Esophagus muscularis mucosa (tissue), 4 donors: ENCODE results near the gene TMEM175. TPM values are rescaled to one million over a fixed set of nuclear protein-coding genes. Genes with fewer than 3 reads are reported as not detected.

Experiments
- DNase-seq: peaks from one replicate; pipeline ENCODE4 v3.0.0-alpha.2; 2017; ENCODE audit errors: extremely low spot score
- H3K27ac ChIP-seq, 4 donors: fragments of 200-600 bp; sonication (generic); replicated peaks in 1 of 4; 1 replicate in 3 of 4; 2 replicates in 1 of 4; pipeline ENCODE4 v1.5.1; 2016 to 2019; ENCODE audit warnings: mild to moderate bottlenecking in 1 of 4
- H3K27me3 ChIP-seq, 4 donors: fragments of 200-600 bp; sonication (generic); one replicate each; pipeline versions ENCODE4 v1.5.1 to v1.6.0; 2016 to 2019
- H3K36me3 ChIP-seq, 4 donors: fragments of 200-600 bp; sonication (generic); one replicate each; pipeline ENCODE4 v1.5.1; 2016 to 2019
- H3K4me1 ChIP-seq, 4 donors: fragments of 200-600 bp; sonication (generic); one replicate each; pipeline ENCODE4 v1.5.1; 2016 to 2019
- H3K4me3 ChIP-seq, 4 donors: fragments of 200-600 bp; sonication (generic); 1 replicate in 2 of 4; 2 replicates in 2 of 4; pipeline ENCODE4 v1.5.1; 2016 to 2019; ENCODE audit warnings: mild to moderate bottlenecking in 4 of 4, moderate library complexity in 1 of 4
- H3K9me3 ChIP-seq, 4 donors: fragments of 200-600 bp; sonication (generic); 1 replicate in 3 of 4; 2 replicates in 1 of 4; pipeline ENCODE4 v1.5.1; 2016 to 2019
- CTCF ChIP-seq, 3 experiments: fragments of 200-600 bp in 2 of 3; fragments of 450-650 bp in 1 of 3; sonication (generic) in 2 of 3; IDR thresholded peaks; one replicate each; pipeline ENCODE4 v1.5.1; 2017 to 2019; ENCODE audit warnings: antibody characterized with exemption in 3 of 3, mild to moderate bottlenecking in 2 of 3, moderate library complexity in 1 of 3
- EP300 ChIP-seq: sonication (generic); formaldehyde crosslinking; IDR thresholded peaks from one replicate; pipeline ENCODE4 v1.6.1; 2017; ENCODE audit warnings: antibody characterized with exemption
- POLR2A ChIP-seq: fragments of 450-650 bp; IDR thresholded peaks from one replicate; pipeline ENCODE4 v1.6.1; 2017; ENCODE audit warnings: antibody characterized with exemption, moderate library complexity, mild to moderate bottlenecking, low read depth
- POLR2AphosphoS5 ChIP-seq, 2 donors: sonication (generic); formaldehyde crosslinking; IDR thresholded peaks; one replicate each; pipeline ENCODE4 v1.6.1; 2017; ENCODE audit warnings: antibody characterized with exemption in 2 of 2
- WGBS: methylation state at CpG from one replicate; pipeline ENCODE4 v1.1.5; 2018; 5-methylcytosine and 5-hydroxymethylcytosine counted together
- intact Hi-C: fragments of 100-400 bp; cut with DNase I; formaldehyde crosslinking; loops from one replicate; pipeline ENCODE4 v1.15.1; 2023
- total RNA-seq, 4 donors: library from RNA; depleted of rRNA; stranded (reverse); fragments of >200 nt; gene quantifications; one replicate each; pipeline versions ENCODE4 v1.1.0 to v1.2.1, GENCODE V29; 2016

TMEM175 gene
- total RNA-seq, 4 donors from 2014 or later: 17.6 to 39.5 (median 20.0) TPM

DNA sequence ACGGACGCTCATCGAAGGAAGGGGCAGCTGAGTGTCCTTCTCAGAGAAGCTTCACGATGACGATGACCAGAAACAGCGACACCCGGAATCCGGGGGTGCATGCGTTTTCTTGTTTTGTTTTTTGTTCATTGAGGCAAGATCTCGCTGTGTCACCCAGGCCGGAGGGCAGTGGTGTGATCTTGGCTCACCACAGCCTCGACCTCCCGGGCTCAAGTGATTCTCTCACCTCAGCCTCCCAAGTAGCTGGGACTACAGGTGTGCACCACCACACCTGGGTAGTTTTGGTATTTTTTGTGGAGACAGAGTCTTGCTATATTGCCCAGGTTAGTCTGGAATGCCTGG is 21.3 kb downstream of the TMEM175 start:
- Histone ChIP-seq H3K27me3 (no peaks in the 10 kb centered on the region), H3K4me3 (no peak overlapping the region), H3K36me3 (peaks cover 4 to 72% (median 63%) of the 10 kb centered on the region in 4 donors), H3K27ac (no peak overlapping the region), H3K4me1 (no peaks in the 10 kb centered on the region), H3K9me3 (no peaks in the 10 kb centered on the region)
- WGBS: 97% methylated on average over 13 of the region's 13 CpGs
- TF ChIP-seq EP300: no peak
- TF ChIP-seq POLR2A: no peak
- no peak for TF ChIP-seq CTCF (IDR thresholded peaks at IDR 0.05)
- no peak for DNase-seq
- intact Hi-C loops: no loop called here

GRCh38 chr4:954211-955020 is 22.2 kb downstream of the TMEM175 start:
- DNase-seq: no peak
- Histone ChIP-seq H3K4me1 (no peaks in the 10 kb centered on the region), H3K27ac (no peak overlapping the region), H3K4me3 (no peak overlapping the region), H3K27me3 (no peaks in the 10 kb centered on the region), H3K36me3 (peaks cover 4 to 80% (median 67%) of the 10 kb centered on the region in 4 donors), H3K9me3 (no peaks in the 10 kb centered on the region)
- intact Hi-C loops: no loop called here
- no peak for TF ChIP-seq CTCF (IDR thresholded peaks at IDR 0.05)
- TF ChIP-seq POLR2A: no peak
- TF ChIP-seq POLR2AphosphoS5 (IDR thresholded peaks at IDR 0.05): no peak
- TF ChIP-seq EP300: no peak
- whole genome bisulfite sequencing: 90% methylated on average over 17 of the region's 17 CpGs

GRCh38 chr4:955161-955921 is 23.1 kb downstream of the TMEM175 start:
- H3K27me3 ChIP-seq: no peaks in the 10 kb centered on the region
- no peak for DNase-seq

DNA sequence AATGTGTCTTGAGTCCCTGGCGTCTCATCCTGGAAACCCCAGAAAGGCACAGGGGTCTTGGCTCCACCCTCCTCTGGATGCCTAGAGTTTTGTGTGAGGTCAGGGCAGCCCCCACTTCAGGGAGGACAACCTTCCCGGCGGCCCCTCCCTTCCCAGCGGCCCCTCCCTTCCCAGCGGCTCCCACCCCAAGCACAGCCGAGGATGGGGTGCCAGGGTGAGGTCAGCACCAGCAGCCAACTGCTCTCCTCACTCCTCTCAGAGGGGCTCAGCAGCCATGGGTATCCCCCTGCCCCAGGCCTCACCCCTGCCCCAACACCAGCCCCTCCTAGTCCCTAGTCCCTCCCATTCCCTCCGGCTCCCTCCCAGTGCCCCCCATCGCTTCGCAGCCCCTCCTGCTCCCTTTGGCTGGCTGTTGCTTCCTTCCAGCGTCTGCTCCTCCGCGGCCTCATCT is 23.7 kb downstream of the TMEM175 start:
- TF ChIP-seq CTCF (IDR thresholded peaks at IDR 0.05): no peak
- no peak for TF ChIP-seq EP300
- no peak for TF ChIP-seq POLR2A
- TF ChIP-seq POLR2AphosphoS5 (IDR thresholded peaks at IDR 0.05): no peak
- intact Hi-C loops: no loop called here
- peaks cover 4 to 95% (median 77%) of the 10 kb centered on the region in 4 donors for H3K36me3 ChIP-seq
- no peaks in the 10 kb centered on the region for H3K4me1 ChIP-seq
- no peak overlapping the region for H3K27ac ChIP-seq
- H3K4me3 ChIP-seq: no peak overlapping the region
- H3K9me3 ChIP-seq: no peaks in the 10 kb centered on the region
- no peak for DNase-seq
- H3K27me3 ChIP-seq: no peaks in the 10 kb centered on the region
- WGBS: 88% methylated on average over 7 of the region's 12 CpGs

More at GRCh38 chr4:955161-955921, 23.1 kb downstream of the TMEM175 start:
- no peak overlapping the region for H3K27ac ChIP-seq
- TF ChIP-seq POLR2AphosphoS5 (IDR thresholded peaks at IDR 0.05): no peak
- TF ChIP-seq EP300: no peak
- H3K4me1 ChIP-seq: no peaks in the 10 kb centered on the region
- no peaks in the 10 kb centered on the region for H3K9me3 ChIP-seq
- intact Hi-C loops: no loop called here
- 87% methylated on average over 21 of the region's 33 CpGs for WGBS
- no peak overlapping the region for H3K4me3 ChIP-seq
- H3K36me3 ChIP-seq: peaks cover 4 to 89% (median 72%) of the 10 kb centered on the region in 4 donors

- Histone ChIP-seq H3K4me3 (no peak overlapping the region), H3K9me3 (no peaks in the 10 kb centered on the region), H3K4me1 (no peaks in the 10 kb centered on the region), H3K27me3 (no peaks in the 10 kb centered on the region), H3K27ac (no peak overlapping the region), H3K36me3 (peaks cover 7 to 96% (median 76%) of the 10 kb centered on the region in 4 donors)
- intact Hi-C loops: no loop called here
- DNase-seq: no peak
- no peak for TF ChIP-seq POLR2A
- TF ChIP-seq EP300: no peak
- TF ChIP-seq CTCF (IDR thresholded peaks at IDR 0.05): no peak
- no peak for TF ChIP-seq POLR2AphosphoS5 (IDR thresholded peaks at IDR 0.05)
- 84% methylated on average over 12 of the region's 14 CpGs for WGBS
Observed at GRCh38 chr4:956531-957230, 24.4 kb downstream of the TMEM175 start.
